ELR (cell line): ENCODE data around the gene EEFSEC.

Experiments
- DNase-seq: peaks from one replicate; pipeline ENCODE4 v3.0.0-alpha.2; 2015; ENCODE audit warnings: low read depth

The EEFSEC gene

GRCh38 chr3:128413413-128414205 is 260.3 kb downstream of the EEFSEC start:
- no peak for DNase-seq

- no peak for DNase-seq
Measured at GRCh38 chr3:128415200-128415772, 262.0 kb downstream of the EEFSEC start.

GRCh38 chr3:128415773-128416577 is 262.7 kb downstream of the EEFSEC start:
- DNase-seq: no peak

- peak; percentile 96 for DNase-seq
Measured at GRCh38 chr3:128416578-128417211, 263.4 kb downstream of the EEFSEC start.

- no peak for DNase-seq
Measured at GRCh38 chr3:128418900-128419299, 265.6 kb downstream of the EEFSEC start.

GRCh38 chr3:128419311-128419710 is 266.0 kb downstream of the EEFSEC start:
- DNase-seq: no peak

- DNase-seq: no peak
Measured at GRCh38 chr3:128420289-128420688, 267.0 kb downstream of the EEFSEC start.

- DNase-seq: no peak
Measured at GRCh38 chr3:128420720-128421438, 267.6 kb downstream of the EEFSEC start.

GRCh38 chr3:128421439-128421836 is 268.2 kb downstream of the EEFSEC start:
- DNase-seq: no peak

GRCh38 chr3:128421966-128422365 is 268.7 kb downstream of the EEFSEC start:
- no peak for DNase-seq

GRCh38 chr3:128422762-128423524 is 269.7 kb downstream of the EEFSEC start:
- DNase-seq: no peak

GRCh38 chr3:128423525-128424147 is 270.4 kb downstream of the EEFSEC start:
- no peak for DNase-seq

GRCh38 chr3:128424508-128425069 is 271.3 kb downstream of the EEFSEC start:
- DNase-seq: peak; percentile 67

GRCh38 chr3:128425142-128425845 is 272.0 kb downstream of the EEFSEC start:
- no peak for DNase-seq

GRCh38 chr3:128425846-128426127 is 272.5 kb downstream of the EEFSEC start:
- no peak for DNase-seq

GRCh38 chr3:128426128-128426921 is 273.0 kb downstream of the EEFSEC start:
- DNase-seq: peak; percentile 54

GRCh38 chr3:128427175-128427857 is 274.0 kb downstream of the EEFSEC start:
- no peak for DNase-seq
